H1 (cell line): ENCODE measurements around the gene IFNL4. TPM values are rescaled to one million over a fixed set of nuclear protein-coding genes. Genes with fewer than 3 reads are reported as not detected.

Experiments used
- CBX8 ChIP-seq: fragments of 300-800, 300-1000 bp; sonication (generic); IDR thresholded peaks from 2 replicates; pipeline ENCODE4 v1.7.1; 2016; ENCODE audit warnings: low read depth, low read length, borderline replicate concordance
- CHD7 ChIP-seq: fragments of 300-600 bp; sonication (generic); IDR thresholded peaks from 2 replicates; pipeline ENCODE4 v1.7.1; 2012; ENCODE audit warnings: low read length, moderate library complexity, mild to moderate bottlenecking, inconsistent platforms; ENCODE audit not compliant: insufficient replicate concordance
- EP300 ChIP-seq, 2 experiments: IDR thresholded peaks; 1 replicate in 1 of 2; 2 replicates in 1 of 2; pipeline ENCODE4 v1.6.1; 2011 to 2012; ENCODE audit warnings: low read depth in 2 of 2, low read length in 2 of 2, mild to moderate bottlenecking in 2 of 2, borderline replicate concordance in 1 of 2, inconsistent platforms in 1 of 2, moderate library complexity in 1 of 2
- FOSL1 ChIP-seq: IDR thresholded peaks from 2 replicates; pipeline ENCODE4 v1.6.1; 2011; ENCODE audit warnings: mild to moderate bottlenecking, low read depth, low read length, moderate library complexity; ENCODE audit not compliant: insufficient read depth
- RNF2 ChIP-seq: fragments of 200-900, 300-1000 bp; sonication (generic); IDR thresholded peaks from 2 replicates; pipeline ENCODE4 v1.7.1; 2016; ENCODE audit warnings: borderline replicate concordance, low read depth, mild to moderate bottlenecking, antibody characterized with exemption, low read length; ENCODE audit not compliant: poor library complexity, severe bottlenecking; ENCODE audit errors: missing control alignments
- USF2 ChIP-seq: IDR thresholded peaks from 2 replicates; pipeline ENCODE4 v1.6.1; 2011; ENCODE audit warnings: low read length, improper control_type of control experiment
- polyA plus RNA-seq, 7 experiments: library from polyadenylated mRNA; depleted of rRNA in 3 of 7; stranded (reverse) in 5 of 7; unstranded in 2 of 7; fragments of >200 nt in 5 of 7; fragments of 200-250 nt in 2 of 7; gene quantifications; 1 replicate in 5 of 7; 2 replicates in 1 of 7; 4 replicates in 1 of 7; pipeline versions ENCODE4 v1.2.1 to v1.2.3, GENCODE V29; 2011 to 2013; ENCODE audit warnings: missing spikeins in 2 of 7, mixed read lengths in 2 of 7
- total RNA-seq: library from RNA; stranded (reverse); fragmentation: NEBNext Ultra II Directional; extraction: Animal tissue kit (Norgen Biotek cat#: 25700); gene quantifications from 2 replicates; pipeline ENCODE4 v1.2.1, GENCODE V29; 2021
- TF ChIP-seq, protein P1 (sequence below): IDR thresholded peaks from 2 replicates; pipeline ENCODE4 v1.6.1; 2012; ENCODE audit warnings: low read length, inconsistent platforms

The IFNL4 gene
- total and polyA plus RNA-seq, 2 of the 8 experiments (the other 6 are each of a cell fraction or from before 2014, with no cell fraction given) = not detected

DNA sequence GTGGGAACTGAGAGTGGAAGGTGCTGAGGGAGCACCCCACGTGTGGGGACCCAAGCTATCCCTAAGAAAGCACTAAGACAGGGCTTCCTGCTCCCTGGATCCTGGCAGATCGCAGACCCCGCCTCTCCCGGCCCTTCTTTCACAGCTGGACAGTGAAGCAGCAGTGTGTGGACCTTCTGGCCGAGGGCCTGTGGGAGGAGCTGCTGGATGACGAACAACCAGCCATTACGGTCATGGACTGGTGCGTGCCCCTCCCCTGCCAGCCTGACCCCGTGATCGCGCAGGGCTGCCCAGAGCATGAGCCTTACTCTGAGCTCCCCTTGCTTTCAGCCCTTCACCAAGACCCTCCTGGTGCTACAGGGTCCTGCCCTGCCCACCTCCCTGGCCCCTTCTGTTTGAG lies 49.6 kb downstream of the IFNL4 start (continued):
- TF ChIP-seq CHD7 (no peak), CBX8 (no peak), EP300 (IDR thresholded peaks at IDR 0.05; ENCODE audit: borderline replicate concordance in 1 of 2, low read depth in 2 of 2, low read length in 2 of 2) (no peak), USF2 (no peak), RNF2 (no peak), FOSL1 (no peak)
- TF ChIP-seq, protein P1, sequence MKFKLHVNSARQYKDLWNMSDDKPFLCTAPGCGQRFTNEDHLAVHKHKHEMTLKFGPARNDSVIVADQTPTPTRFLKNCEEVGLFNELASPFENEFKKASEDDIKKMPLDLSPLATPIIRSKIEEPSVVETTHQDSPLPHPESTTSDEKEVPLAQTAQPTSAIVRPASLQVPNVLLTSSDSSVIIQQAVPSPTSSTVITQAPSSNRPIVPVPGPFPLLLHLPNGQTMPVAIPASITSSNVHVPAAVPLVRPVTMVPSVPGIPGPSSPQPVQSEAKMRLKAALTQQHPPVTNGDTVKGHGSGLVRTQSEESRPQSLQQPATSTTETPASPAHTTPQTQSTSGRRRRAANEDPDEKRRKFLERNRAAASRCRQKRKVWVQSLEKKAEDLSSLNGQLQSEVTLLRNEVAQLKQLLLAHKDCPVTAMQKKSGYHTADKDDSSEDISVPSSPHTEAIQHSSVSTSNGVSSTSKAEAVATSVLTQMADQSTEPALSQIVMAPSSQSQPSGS = no peak
